ENCODE measurements around the gene RNF13. TPM values are rescaled to one million over a fixed set of nuclear protein-coding genes. Genes with fewer than 3 reads are reported as not detected.

RNF13 gene
- total RNA-seq, 2 donors from 2014 or later: 77.3 to 105 TPM

GRCh38 chr3:149983628-149984027 lies 170.6 kb downstream of the RNF13 start:
- Histone ChIP-seq H3K4me3 (no peak overlapping the region), H3K27me3 (replicated peaks; ENCODE audit: insufficient read depth) (no peaks in the 10 kb centered on the region), H3K27ac (no peak overlapping the region), H3K9me3 (no peaks in the 10 kb centered on the region), H3K36me3 (no peaks in the 10 kb centered on the region), H3K4me1 (replicated peaks) (no peaks in the 10 kb centered on the region)
- no peak for DNase-seq (ENCODE audit: low spot score)
- intact Hi-C loops (cut with DNase I): no loop called here
- no peak for TF ChIP-seq POLR2A (IDR thresholded peaks at IDR 0.05)
- no peak for TF ChIP-seq POLR2AphosphoS5 (IDR thresholded peaks at IDR 0.05)
- no peak for TF ChIP-seq CTCF (IDR thresholded peaks at IDR 0.05)
- 91% methylated on average over 4 of the region's 4 CpGs for WGBS

GRCh38 chr3:149989307-149989706 lies 176.3 kb downstream of the RNF13 start:
- Histone ChIP-seq H3K36me3 (no peaks in the 10 kb centered on the region), H3K27me3 (replicated peaks; ENCODE audit: insufficient read depth) (no peaks in the 10 kb centered on the region), H3K27ac (no peak overlapping the region), H3K4me1 (replicated peaks) (no peaks in the 10 kb centered on the region), H3K4me3 (no peak overlapping the region), H3K9me3 (no peaks in the 10 kb centered on the region)
- no peak for DNase-seq (ENCODE audit: low spot score)
- no peak for TF ChIP-seq CTCF (IDR thresholded peaks at IDR 0.05)
- TF ChIP-seq POLR2A (IDR thresholded peaks at IDR 0.05): no peak
- WGBS: 91% methylated on average over 2 of the region's 2 CpGs
- intact Hi-C loops (cut with DNase I): no loop called here

- WGBS: 79% methylated on average over 1 of the region's 1 CpG
- H3K36me3 ChIP-seq: no peaks in the 10 kb centered on the region
- H3K4me3 ChIP-seq: no peak overlapping the region
- no peak for TF ChIP-seq POLR2A (IDR thresholded peaks at IDR 0.05)
- no peak for TF ChIP-seq CTCF (IDR thresholded peaks at IDR 0.05)
- no peak for TF ChIP-seq POLR2AphosphoS5 (IDR thresholded peaks at IDR 0.05)
- no peaks in the 10 kb centered on the region for H3K4me1 ChIP-seq (replicated peaks)
- intact Hi-C loops (cut with DNase I): no loop called here
- H3K9me3 ChIP-seq: no peaks in the 10 kb centered on the region
- no peaks in the 10 kb centered on the region for H3K27me3 ChIP-seq (replicated peaks; ENCODE audit: insufficient read depth)
- H3K27ac ChIP-seq: no peak overlapping the region
- no peak for DNase-seq (ENCODE audit: low spot score)
These were observed 177.5 kb downstream of the RNF13 start for GRCh38 chr3:149990423-149990948.

GRCh38 chr3:149992416-149993058 lies 179.5 kb downstream of the RNF13 start:
- Histone ChIP-seq H3K27me3 (replicated peaks; ENCODE audit: insufficient read depth) (no peaks in the 10 kb centered on the region), H3K9me3 (no peaks in the 10 kb centered on the region), H3K27ac (no peak overlapping the region), H3K4me3 (no peak overlapping the region), H3K36me3 (no peaks in the 10 kb centered on the region), H3K4me1 (replicated peaks) (no peaks in the 10 kb centered on the region)
- 99% methylated on average over 4 of the region's 4 CpGs for WGBS
- intact Hi-C loops (cut with DNase I): no loop called here
- TF ChIP-seq POLR2A (IDR thresholded peaks at IDR 0.05) (no peak), POLR2AphosphoS5 (IDR thresholded peaks at IDR 0.05) (no peak), CTCF (IDR thresholded peaks at IDR 0.05) (no peak)
- no peak for DNase-seq (ENCODE audit: low spot score)

- Histone ChIP-seq H3K9me3 (no peaks in the 10 kb centered on the region), H3K27ac (no peak overlapping the region), H3K4me3 (no peak overlapping the region), H3K27me3 (replicated peaks; ENCODE audit: insufficient read depth) (no peaks in the 10 kb centered on the region), H3K4me1 (replicated peaks) (no peaks in the 10 kb centered on the region), H3K36me3 (no peaks in the 10 kb centered on the region)
- 88% methylated on average over 1 of the region's 1 CpG for WGBS
- no peak for DNase-seq (ENCODE audit: low spot score)
- intact Hi-C loops (cut with DNase I): no loop called here
- TF ChIP-seq POLR2AphosphoS5 (IDR thresholded peaks at IDR 0.05): no peak
- no peak for TF ChIP-seq CTCF (IDR thresholded peaks at IDR 0.05)
- TF ChIP-seq POLR2A (IDR thresholded peaks at IDR 0.05): no peak
These were observed 185.9 kb downstream of the RNF13 start for GRCh38 chr3:149998946-149999345.

All from prostate gland (tissue), 2 donors.